MCF 10A (cell line): ENCODE results near the gene GJA3. TPM values are rescaled to one million over a fixed set of nuclear protein-coding genes. Genes with fewer than 3 reads are reported as not detected.

Experiments used
- BruUV-seq: library from RNA; stranded (reverse); fragments of 400-500 nt; replicated peaks from 2 replicates; lab custom pipeline; 2021; lab: Mats Ljungman, UMichigan
- CTCF ChIA-PET: fragments of 300-600 bp; sonication (Branson Sonifier 250); formaldehyde crosslinking; extraction: SDS; loops from one replicate; lab custom pipeline; 2021; ENCODE audit warnings: antibody characterized with exemption, inconsistent platforms; lab: Yijun Ruan, JAX
- POLR2A ChIA-PET: fragments of 300-600, 350-650 bp; sonication (Branson Sonifier 250); formaldehyde crosslinking; extraction: SDS; loops from one replicate; lab custom pipeline; 2020; ENCODE audit warnings: antibody characterized with exemption, inconsistent platforms; lab: Yijun Ruan, JAX
- DNase-seq: peaks from one replicate; pipeline ENCODE4 v3.0.0-alpha.2; 2018; ENCODE audit not compliant: unreplicated experiment
- H3K27ac Mint-ChIP-seq: one replicate; pipeline ENCODE4 v1.8.0; 2022; ENCODE audit warnings: mild to moderate bottlenecking, low read depth, mixed read lengths; ENCODE audit not compliant: unreplicated experiment
- H3K27me3 Mint-ChIP-seq: one replicate; pipeline ENCODE4 v1.8.0; 2022; ENCODE audit warnings: mixed read lengths; ENCODE audit not compliant: insufficient read depth, unreplicated experiment
- H3K36me3 Mint-ChIP-seq: one replicate; pipeline ENCODE4 v1.8.0; 2022; ENCODE audit warnings: mild to moderate bottlenecking, moderate library complexity, mixed read lengths; ENCODE audit not compliant: insufficient read depth, unreplicated experiment
- H3K4me1 Mint-ChIP-seq: one replicate; pipeline ENCODE4 v1.8.0; 2022; ENCODE audit warnings: mixed read lengths; ENCODE audit not compliant: insufficient read depth, unreplicated experiment
- H3K4me3 Mint-ChIP-seq: one replicate; pipeline ENCODE4 v1.8.0; 2022; ENCODE audit warnings: mild to moderate bottlenecking, moderate library complexity, mixed read lengths; ENCODE audit not compliant: unreplicated experiment
- H3K9me3 Mint-ChIP-seq: one replicate; pipeline ENCODE4 v1.8.0; 2022; ENCODE audit warnings: mixed read lengths; ENCODE audit not compliant: unreplicated experiment
- intact Hi-C: fragments of 100-400 bp; cut with micrococcal nuclease; formaldehyde crosslinking; loops from 2 replicates; pipeline ENCODE4 v1.14.1; 2022
- total RNA-seq: library from RNA; stranded (reverse); gene quantifications from 2 replicates; pipeline ENCODE4 v1.2.3, GENCODE V29; 2022
- TF ChIP-seq, protein P1 (sequence below): fragments of 200-600 bp; IDR thresholded peaks from one replicate; pipeline ENCODE4 v1.8.0; 2022; ENCODE audit warnings: antibody characterized with exemption, mild to moderate bottlenecking; ENCODE audit not compliant: unreplicated experiment

Gene GJA3
- total RNA-seq, 1 experiment from 2014 or later: 4.7 TPM

DNA sequence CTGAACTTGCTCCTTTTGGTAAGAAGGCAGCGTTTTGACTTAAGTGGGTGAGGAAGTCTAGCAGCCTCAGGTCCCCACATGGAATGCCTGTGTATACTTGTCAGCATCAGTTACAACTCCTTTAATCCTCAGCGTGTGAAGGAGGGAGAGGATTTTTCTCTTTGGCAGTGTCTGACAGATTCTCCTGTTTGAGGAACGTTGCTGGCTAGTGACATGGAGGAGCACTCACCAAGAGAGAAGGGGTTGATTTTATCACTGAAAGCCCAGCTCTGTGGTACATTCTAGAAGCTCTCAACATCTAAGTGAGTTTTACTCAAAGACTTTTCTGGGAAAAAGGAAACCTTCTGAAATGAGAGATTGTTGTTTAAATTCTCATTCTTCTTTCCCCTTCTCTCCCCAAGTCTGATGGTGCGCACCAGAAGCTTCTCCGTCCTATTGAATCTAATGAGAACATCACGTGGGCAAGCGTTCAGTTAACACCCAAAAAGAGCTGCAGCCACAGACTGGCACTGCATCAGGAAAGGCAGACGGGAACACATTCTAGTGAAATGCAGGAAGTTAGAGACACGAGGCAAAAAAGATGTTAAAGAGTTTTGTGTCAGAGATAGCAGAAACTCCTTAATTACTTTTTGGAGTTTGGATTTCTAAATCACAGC is 58.2 kb downstream of the GJA3 start:
- intact Hi-C loops: no loop called here
- Mint-ChIP-seq H3K4me1 (peaks cover 11% of the 10 kb centered on the region), H3K9me3 (no peaks in the 10 kb centered on the region), H3K27me3 (peaks cover 29% of the 10 kb centered on the region), H3K36me3 (no peaks in the 10 kb centered on the region), H3K27ac (no peak overlapping the region), H3K4me3 (no peak overlapping the region)
- ChIA-PET POLR2A (interaction anchor here (0.8 kb wide), 1 partner anchor 12 kb away, joined by 3 read pairs; no protein-coding TSS in a partner anchor), CTCF (no interaction called here)
- TF ChIP-seq, protein P1, sequence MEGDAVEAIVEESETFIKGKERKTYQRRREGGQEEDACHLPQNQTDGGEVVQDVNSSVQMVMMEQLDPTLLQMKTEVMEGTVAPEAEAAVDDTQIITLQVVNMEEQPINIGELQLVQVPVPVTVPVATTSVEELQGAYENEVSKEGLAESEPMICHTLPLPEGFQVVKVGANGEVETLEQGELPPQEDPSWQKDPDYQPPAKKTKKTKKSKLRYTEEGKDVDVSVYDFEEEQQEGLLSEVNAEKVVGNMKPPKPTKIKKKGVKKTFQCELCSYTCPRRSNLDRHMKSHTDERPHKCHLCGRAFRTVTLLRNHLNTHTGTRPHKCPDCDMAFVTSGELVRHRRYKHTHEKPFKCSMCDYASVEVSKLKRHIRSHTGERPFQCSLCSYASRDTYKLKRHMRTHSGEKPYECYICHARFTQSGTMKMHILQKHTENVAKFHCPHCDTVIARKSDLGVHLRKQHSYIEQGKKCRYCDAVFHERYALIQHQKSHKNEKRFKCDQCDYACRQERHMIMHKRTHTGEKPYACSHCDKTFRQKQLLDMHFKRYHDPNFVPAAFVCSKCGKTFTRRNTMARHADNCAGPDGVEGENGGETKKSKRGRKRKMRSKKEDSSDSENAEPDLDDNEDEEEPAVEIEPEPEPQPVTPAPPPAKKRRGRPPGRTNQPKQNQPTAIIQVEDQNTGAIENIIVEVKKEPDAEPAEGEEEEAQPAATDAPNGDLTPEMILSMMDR: no peak
- DNase-seq: no peak
- BruUV-seq: no TSS peak

DNA sequence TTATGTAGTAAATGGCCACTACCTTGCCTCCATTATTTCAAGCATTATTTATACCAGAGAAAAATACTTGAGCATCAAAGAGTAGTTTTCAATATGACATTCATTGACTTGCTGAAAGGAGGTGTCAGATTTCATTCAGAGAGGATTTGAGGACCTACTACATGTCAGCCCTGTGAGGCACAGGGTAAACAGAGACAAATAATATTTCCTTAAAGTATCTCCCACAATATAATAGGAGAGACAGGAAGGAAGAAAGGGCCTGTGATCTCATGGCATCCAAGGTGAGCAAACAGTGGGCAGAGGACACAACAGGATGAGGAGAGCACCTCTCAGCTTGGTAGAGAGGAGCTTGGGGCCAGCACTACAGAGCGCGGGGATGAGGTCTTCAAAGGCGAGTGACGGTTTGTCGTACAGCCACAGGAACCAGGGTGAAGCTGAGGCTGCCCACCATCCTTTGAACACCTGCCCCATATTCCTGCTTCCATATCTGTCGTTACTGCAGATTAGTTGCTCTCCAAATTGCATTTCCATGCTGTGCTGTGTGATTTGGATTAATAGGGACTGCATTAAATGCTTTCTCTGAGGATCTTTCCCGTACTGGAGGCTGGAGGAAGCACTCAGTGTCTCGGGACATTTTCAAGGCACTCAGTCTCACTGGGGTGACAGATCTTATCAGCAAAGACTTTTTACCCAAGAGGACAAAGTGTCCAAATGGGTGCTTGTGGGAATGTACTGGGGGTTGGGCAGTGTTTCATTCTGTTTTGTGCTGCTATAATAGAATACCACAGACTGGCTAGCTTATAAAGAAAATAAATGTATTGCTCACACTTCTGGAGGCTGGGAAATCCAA is 59.2 kb downstream of the GJA3 start:
- no TSS peak for BruUV-seq
- no peaks in the 10 kb centered on the region for H3K36me3 Mint-ChIP-seq
- H3K27me3 Mint-ChIP-seq: peaks cover 29% of the 10 kb centered on the region
- H3K4me3 Mint-ChIP-seq: no peak overlapping the region
- no peak overlapping the region for H3K27ac Mint-ChIP-seq
- TF ChIP-seq, protein P1: no peak
- H3K9me3 Mint-ChIP-seq: no peaks in the 10 kb centered on the region
- intact Hi-C loops: no loop called here
- DNase-seq: no peak
- ChIA-PET CTCF (interaction anchor here (0.7 kb wide), 1 partner anchor 86 kb away, joined by 3 read pairs; no protein-coding TSS in a partner anchor), POLR2A (no interaction called here)
- peaks cover 11% of the 10 kb centered on the region for H3K4me1 Mint-ChIP-seq

DNA sequence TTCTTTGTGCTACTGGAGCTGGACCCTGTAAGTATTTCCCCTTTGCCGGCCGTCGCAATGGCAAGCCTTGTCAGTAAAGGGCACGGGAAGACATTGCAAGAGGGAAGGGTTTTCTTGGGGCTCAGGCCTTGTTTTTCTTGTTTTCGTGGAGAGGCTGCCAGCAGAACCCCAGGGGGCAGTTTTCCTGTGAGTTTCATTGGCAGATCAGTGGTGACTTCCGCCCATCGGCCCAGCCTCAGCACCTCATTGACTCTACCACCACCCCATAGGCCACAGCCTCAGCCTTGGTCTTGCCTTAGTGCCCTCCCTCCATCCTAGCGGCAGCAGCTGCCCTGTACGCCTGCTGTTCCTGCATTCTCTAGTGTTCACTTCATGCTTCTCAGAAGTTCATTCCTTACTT is 61.5 kb downstream of the GJA3 start:
- DNase-seq: no peak
- ChIA-PET CTCF (no interaction called here), POLR2A (no interaction called here)
- peaks cover 2% of the 10 kb centered on the region for H3K4me1 Mint-ChIP-seq
- peaks cover 17% of the 10 kb centered on the region for H3K27me3 Mint-ChIP-seq
- H3K9me3 Mint-ChIP-seq: no peaks in the 10 kb centered on the region
- no peak overlapping the region for H3K4me3 Mint-ChIP-seq
- TF ChIP-seq, protein P1: no peak
- no TSS peak for BruUV-seq
- intact Hi-C loops: no loop called here
- no peak overlapping the region for H3K27ac Mint-ChIP-seq
- H3K36me3 Mint-ChIP-seq: no peaks in the 10 kb centered on the region

DNA sequence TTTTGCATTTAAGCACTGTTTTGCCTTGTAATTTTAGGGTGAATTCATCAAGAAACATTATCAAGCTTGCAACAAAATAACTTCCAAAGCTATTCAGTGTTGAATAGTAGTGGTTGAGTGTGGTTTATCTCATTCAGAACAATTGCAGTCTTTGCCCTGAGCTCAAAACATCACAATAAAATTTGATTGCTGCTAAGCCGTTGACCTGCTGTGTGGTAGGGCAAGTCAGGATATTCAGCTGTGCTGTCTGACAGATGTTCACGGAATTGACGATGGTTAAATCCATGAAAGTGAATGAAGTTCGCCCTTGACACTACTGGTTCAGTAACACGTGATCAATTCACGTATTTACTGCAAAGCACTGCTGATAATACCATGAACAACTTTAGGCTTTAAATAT is 66.9 kb downstream of the GJA3 start:
- DNase-seq: no peak
- POLR2A ChIA-PET: interaction anchor here (0.6 kb wide), 1 partner anchor 104 kb away, joined by 3 read pairs; no protein-coding TSS in a partner anchor
- H3K36me3 Mint-ChIP-seq: no peaks in the 10 kb centered on the region
- no peaks in the 10 kb centered on the region for H3K4me1 Mint-ChIP-seq
- CTCF ChIA-PET: no interaction called here
- TF ChIP-seq, protein P1: no peak
- no peak overlapping the region for H3K4me3 Mint-ChIP-seq
- no TSS peak for BruUV-seq
- intact Hi-C loops: no loop called here
- H3K27me3 Mint-ChIP-seq: no peaks in the 10 kb centered on the region
- H3K27ac Mint-ChIP-seq: no peak overlapping the region
- H3K9me3 Mint-ChIP-seq: no peaks in the 10 kb centered on the region
